ENCODE data around the gene PAPSS1. TPM values are rescaled to one million over a fixed set of nuclear protein-coding genes. Genes with fewer than 3 reads are reported as not detected.
A peak's percentile ranks its signal among the peaks of the same experiment; 100 is the strongest.

PAPSS1 gene
- total RNA-seq, 1 experiment from 2014 or later: 83.6 TPM

DNA sequence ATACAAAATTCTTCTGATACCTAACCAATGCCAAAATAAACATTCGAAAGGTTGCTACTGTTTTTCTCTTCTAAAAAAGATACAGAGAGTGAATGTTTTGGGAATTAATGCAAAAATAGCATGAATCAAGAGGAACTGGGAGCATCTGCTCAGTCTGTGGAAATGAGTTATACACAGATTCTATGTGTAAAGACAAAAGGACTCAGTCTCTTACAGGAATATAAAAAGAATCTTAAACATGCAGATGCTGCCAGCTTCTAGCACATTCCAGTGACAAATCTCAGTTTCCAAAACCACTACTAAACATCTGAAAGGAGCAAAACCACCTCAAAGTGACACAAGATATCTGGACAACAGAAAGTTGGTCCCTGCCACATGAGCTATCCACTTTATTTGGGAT, 55.0 kb downstream of the PAPSS1 start:
- Mint-ChIP-seq H3K9me3 (no peaks in the 10 kb centered on the region), H3K4me1 (peaks cover 8 to 13% of the 10 kb centered on the region in 2 experiments; a peak in 3 of 4 replicates), H3K27me3 (ENCODE audit: low read depth) (no peaks in the 10 kb centered on the region), H3K27ac (peak overlapping the region; percentile 5 to 83 (median 48); a peak in 3 of 7 replicates), H3K4me3 (no peak overlapping the region), H3K36me3 (ENCODE audit: insufficient read depth in 1 of 3, low read depth in 3 of 3) (peaks cover 0 to 2% (median 0%) of the 10 kb centered on the region in 3 experiments; a peak in 3 of 7 replicates)
- H4K20me1 ChIP-seq (ENCODE audit: control insufficient read depth, insufficient read depth, insufficient read length): no peaks in the 10 kb centered on the region
- H3K14ac ChIP-seq (ENCODE audit: insufficient read depth, low read length): no peak overlapping the region
- H2BK20ac ChIP-seq (ENCODE audit: low read depth, low read length, poor library complexity, severe bottlenecking): no peak overlapping the region
- no peak overlapping the region for H2AFZ ChIP-seq (ENCODE audit: low read length)
- no peak overlapping the region for H3T11ph ChIP-seq (ENCODE audit: low read length)
- no peak overlapping the region for H2BK5ac ChIP-seq (ENCODE audit: insufficient read length, low read length)
- no peak overlapping the region for H3K18ac ChIP-seq (ENCODE audit: insufficient read length, low read depth, low read length)
- no peak overlapping the region for H3K4me2 ChIP-seq (ENCODE audit: insufficient read depth, insufficient read length, low read length)
- TF ChIP-seq, protein P1, sequence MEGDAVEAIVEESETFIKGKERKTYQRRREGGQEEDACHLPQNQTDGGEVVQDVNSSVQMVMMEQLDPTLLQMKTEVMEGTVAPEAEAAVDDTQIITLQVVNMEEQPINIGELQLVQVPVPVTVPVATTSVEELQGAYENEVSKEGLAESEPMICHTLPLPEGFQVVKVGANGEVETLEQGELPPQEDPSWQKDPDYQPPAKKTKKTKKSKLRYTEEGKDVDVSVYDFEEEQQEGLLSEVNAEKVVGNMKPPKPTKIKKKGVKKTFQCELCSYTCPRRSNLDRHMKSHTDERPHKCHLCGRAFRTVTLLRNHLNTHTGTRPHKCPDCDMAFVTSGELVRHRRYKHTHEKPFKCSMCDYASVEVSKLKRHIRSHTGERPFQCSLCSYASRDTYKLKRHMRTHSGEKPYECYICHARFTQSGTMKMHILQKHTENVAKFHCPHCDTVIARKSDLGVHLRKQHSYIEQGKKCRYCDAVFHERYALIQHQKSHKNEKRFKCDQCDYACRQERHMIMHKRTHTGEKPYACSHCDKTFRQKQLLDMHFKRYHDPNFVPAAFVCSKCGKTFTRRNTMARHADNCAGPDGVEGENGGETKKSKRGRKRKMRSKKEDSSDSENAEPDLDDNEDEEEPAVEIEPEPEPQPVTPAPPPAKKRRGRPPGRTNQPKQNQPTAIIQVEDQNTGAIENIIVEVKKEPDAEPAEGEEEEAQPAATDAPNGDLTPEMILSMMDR (conservative IDR thresholded peaks at IDR 0.05): no peak
- no peaks in the 10 kb centered on the region for H3K79me1 ChIP-seq (ENCODE audit: insufficient read depth, low read depth, low read length, poor library complexity, severe bottlenecking)
- no peaks in the 10 kb centered on the region for H3K23me2 ChIP-seq (ENCODE audit: insufficient read length, low read depth, low read length, poor library complexity, severe bottlenecking)
- no peak overlapping the region for H3K27ac ChIP-seq (ENCODE audit: insufficient read length, low read depth, low read length)
- WGBS (ENCODE audit: extremely low coverage, insufficient read length, low lambda C conversion rate): no CpG with 5 or more reads among the region's 1 CpG
- H2BK12ac ChIP-seq (ENCODE audit: insufficient read length, low read depth, low read length): no peak overlapping the region
- no peak overlapping the region for H4K91ac ChIP-seq (ENCODE audit: insufficient read length, low read depth, low read length)
- no peak overlapping the region for H2BK15ac ChIP-seq (ENCODE audit: low read depth, low read length)
- H4K5ac ChIP-seq (ENCODE audit: insufficient read length, low read depth, low read length): no peak overlapping the region
- no peak overlapping the region for H4K8ac ChIP-seq (replicated peaks; ENCODE audit: insufficient read length, low read depth, low read length)
- H2BK120ac ChIP-seq (ENCODE audit: low read depth, low read length, poor library complexity, severe bottlenecking): no peak overlapping the region
- H2AK5ac ChIP-seq (ENCODE audit: insufficient read length, low read length): no peak overlapping the region
- H3K9me3 ChIP-seq (ENCODE audit: control insufficient read depth, low read depth, low read length): no peaks in the 10 kb centered on the region
- H3K56ac ChIP-seq (ENCODE audit: insufficient read length, low read depth, low read length): no peak overlapping the region
- DNase-seq: no peak
- H3K4ac ChIP-seq (ENCODE audit: low read depth, low read length): no peak overlapping the region
- H3K23ac ChIP-seq (ENCODE audit: insufficient read length, low read depth, low read length): no peak overlapping the region
- no peaks in the 10 kb centered on the region for H3K27me3 ChIP-seq (ENCODE audit: insufficient read depth, low read length)
- H3K9ac ChIP-seq (ENCODE audit: extremely low read depth, insufficient read length, low read length): no peak overlapping the region
- H3K79me2 ChIP-seq (ENCODE audit: insufficient read depth, low read length): no peaks in the 10 kb centered on the region
- H3K4me1 ChIP-seq (ENCODE audit: insufficient read depth, low read length): peaks cover 2% of the 10 kb centered on the region; the same call in 1 of the 2 replicates

Data from H9 (cell line).